ENCODE data around the gene NDEL1.

NDEL1 gene

GRCh38 chr17:8391711-8392110 lies 44.0 kb upstream of the NDEL1 start:
- H3K4me1 ChIP-seq (ENCODE audit: insufficient read depth, low read length, severe bottlenecking), result peaks cover 9% of the 10 kb centered on the region
- H4K20me1 ChIP-seq (ENCODE audit: insufficient read depth, low read length), result no peaks in the 10 kb centered on the region
- H3K9me3 ChIP-seq (ENCODE audit: low read length), result no peaks in the 10 kb centered on the region
- no peak overlapping the region for H2AFZ ChIP-seq (ENCODE audit: low read length)
- H3K4me2 ChIP-seq (ENCODE audit: low read length), result no peak overlapping the region
- H3K9ac ChIP-seq (ENCODE audit: low read length), result no peak overlapping the region
- no peak overlapping the region for H3K27ac ChIP-seq (ENCODE audit: low read depth, low read length, poor library complexity, severe bottlenecking)
- H3K36me3 ChIP-seq (ENCODE audit: insufficient read depth, low read length), result no peaks in the 10 kb centered on the region
- no peaks in the 10 kb centered on the region for H3K27me3 ChIP-seq (ENCODE audit: insufficient read depth, low read length)
- no peaks in the 10 kb centered on the region for H3K79me2 ChIP-seq (ENCODE audit: insufficient read depth, low read length)
- TF ChIP-seq EZH2 (IDR thresholded peaks at IDR 0.05; ENCODE audit: borderline replicate concordance, low read length) (no peak), CTCF (IDR thresholded peaks at IDR 0.05; ENCODE audit: low read length) (no peak)
- no peak overlapping the region for H3K4me3 ChIP-seq (ENCODE audit: low read depth, low read length, poor library complexity, severe bottlenecking)
- H3F3A ChIP-seq (ENCODE audit: insufficient read depth, low read length), result no peaks in the 10 kb centered on the region
- H3K9me2 ChIP-seq (ENCODE audit: low read depth, low read length), result no peaks in the 10 kb centered on the region

- Histone ChIP-seq H3K36me3 (ENCODE audit: insufficient read depth, low read length) (no peaks in the 10 kb centered on the region), H3F3A (ENCODE audit: insufficient read depth, low read length) (no peaks in the 10 kb centered on the region), H2AFZ (ENCODE audit: low read length) (no peak overlapping the region), H3K79me2 (ENCODE audit: insufficient read depth, low read length) (no peaks in the 10 kb centered on the region), H3K4me1 (ENCODE audit: insufficient read depth, low read length, severe bottlenecking) (peaks cover 9% of the 10 kb centered on the region), H3K4me3 (ENCODE audit: low read depth, low read length, poor library complexity, severe bottlenecking) (no peak overlapping the region), H3K9ac (ENCODE audit: low read length) (no peak overlapping the region), H3K4me2 (ENCODE audit: low read length) (no peak overlapping the region), H3K27me3 (ENCODE audit: insufficient read depth, low read length) (no peaks in the 10 kb centered on the region), H3K9me3 (ENCODE audit: low read length) (no peaks in the 10 kb centered on the region), H3K9me2 (ENCODE audit: low read depth, low read length) (no peaks in the 10 kb centered on the region), H4K20me1 (ENCODE audit: insufficient read depth, low read length) (no peaks in the 10 kb centered on the region), H3K27ac (ENCODE audit: low read depth, low read length, poor library complexity, severe bottlenecking) (no peak overlapping the region)
- TF ChIP-seq CTCF (IDR thresholded peaks at IDR 0.05; ENCODE audit: low read length) (no peak), EZH2 (IDR thresholded peaks at IDR 0.05; ENCODE audit: borderline replicate concordance, low read length) (no peak)
Measured at GRCh38 chr17:8392274-8392673, 43.4 kb upstream of the NDEL1 start.

GRCh38 chr17:8392674-8393469 lies 42.8 kb upstream of the NDEL1 start:
- H4K20me1 ChIP-seq (ENCODE audit: insufficient read depth, low read length), result no peaks in the 10 kb centered on the region
- no peak overlapping the region for H3K27ac ChIP-seq (ENCODE audit: low read depth, low read length, poor library complexity, severe bottlenecking)
- H3K9ac ChIP-seq (ENCODE audit: low read length), result no peak overlapping the region
- H3K4me1 ChIP-seq (ENCODE audit: insufficient read depth, low read length, severe bottlenecking), result peaks cover 9% of the 10 kb centered on the region
- H3K79me2 ChIP-seq (ENCODE audit: insufficient read depth, low read length), result no peaks in the 10 kb centered on the region
- no peaks in the 10 kb centered on the region for H3K9me3 ChIP-seq (ENCODE audit: low read length)
- H3F3A ChIP-seq (ENCODE audit: insufficient read depth, low read length), result no peaks in the 10 kb centered on the region
- TF ChIP-seq CTCF (IDR thresholded peaks at IDR 0.05; ENCODE audit: low read length), result no peak
- TF ChIP-seq EZH2 (IDR thresholded peaks at IDR 0.05; ENCODE audit: borderline replicate concordance, low read length), result no peak
- no peak overlapping the region; the same call in 1 of the 2 replicates for H3K4me2 ChIP-seq (ENCODE audit: low read length)
- H3K27me3 ChIP-seq (ENCODE audit: insufficient read depth, low read length), result no peaks in the 10 kb centered on the region
- H3K9me2 ChIP-seq (ENCODE audit: low read depth, low read length), result no peaks in the 10 kb centered on the region
- no peak overlapping the region for H2AFZ ChIP-seq (ENCODE audit: low read length)
- H3K4me3 ChIP-seq (ENCODE audit: low read depth, low read length, poor library complexity, severe bottlenecking), result no peak overlapping the region
- H3K36me3 ChIP-seq (ENCODE audit: insufficient read depth, low read length), result no peaks in the 10 kb centered on the region
